Left lung (tissue), 10 donors: Measurements from ENCODE around the gene PBRM1. TPM values are rescaled to one million over a fixed set of nuclear protein-coding genes. Genes with fewer than 3 reads are reported as not detected.

Experiments used
- ATAC-seq: fragments of 200-7000 bp; cut with Tn5 transposase; one replicate; pipeline ENCODE4 v1.9.1; 2020; ENCODE audit warnings: moderate library complexity
- DNase-seq, 4 donors: peaks; one replicate each; pipeline ENCODE4 v3.0.0-alpha.2; 2013 to 2020
- H3K27ac ChIP-seq, 2 donors: fragments of 200-600 bp; sonication (generic) in 1 of 2; one replicate each; pipeline versions ENCODE4 v1.5.0 to v1.8.0; 2020 to 2021
- H3K27me3 ChIP-seq, 2 donors: fragments of 200-600 bp; sonication (generic) in 1 of 2; one replicate each; pipeline versions ENCODE4 v1.5.0 to v1.8.0; 2020 to 2021
- H3K36me3 ChIP-seq, 2 donors: fragments of 200-600 bp; sonication (generic) in 1 of 2; one replicate each; pipeline versions ENCODE4 v1.5.0 to v1.8.0; 2020 to 2021
- H3K4me1 ChIP-seq, 2 donors: fragments of 200-600 bp; one replicate each; pipeline ENCODE4 v1.8.0; 2021
- H3K4me3 ChIP-seq, 2 donors: fragments of 200-600 bp; sonication (generic) in 1 of 2; one replicate each; pipeline versions ENCODE4 v1.5.0 to v1.8.0; 2020 to 2021; ENCODE audit warnings: mild to moderate bottlenecking in 1 of 2
- H3K9me3 ChIP-seq, 2 donors: fragments of 200-600 bp; sonication (generic) in 1 of 2; one replicate each; pipeline versions ENCODE4 v1.5.0 to v1.8.0; 2020 to 2021
- intact Hi-C, 2 donors: fragments of 100-400 bp; cut with DNase I; formaldehyde crosslinking; loops; one replicate each; pipeline versions ENCODE4 v1.11.2 to v1.14.2; 2022
- polyA plus RNA-seq, 6 donors: library from polyadenylated mRNA; unstranded; fragments of 120-200 nt; gene quantifications; one replicate each; pipeline ENCODE4 v1.2.1, GENCODE V29; 2013; ENCODE audit not compliant: insufficient read length in 6 of 6
- total RNA-seq, 2 donors: library from RNA; stranded (reverse); fragmentation: NEBNext Ultra II Directional; extraction: Animal tissue kit (Norgen Biotek cat#: 25700); gene quantifications; one replicate each; pipeline ENCODE4 v1.2.1, GENCODE V29; 2021
- TF ChIP-seq, protein P1 (sequence below), 2 donors: fragments of 200-600 bp; sonication (generic) in 1 of 2; IDR thresholded peaks; one replicate each; pipeline versions ENCODE4 v1.5.0 to v1.8.0; 2021; ENCODE audit warnings: antibody characterized with exemption in 2 of 2
- donor health status: DM: no; HTN: yes; CAD: no.
- donor health status: DM: no; HTN: no; CAD: no.

Gene PBRM1
- total and polyA plus RNA-seq, 8 donors = 62.2 to 79.8 (median 65.8) TPM

DNA sequence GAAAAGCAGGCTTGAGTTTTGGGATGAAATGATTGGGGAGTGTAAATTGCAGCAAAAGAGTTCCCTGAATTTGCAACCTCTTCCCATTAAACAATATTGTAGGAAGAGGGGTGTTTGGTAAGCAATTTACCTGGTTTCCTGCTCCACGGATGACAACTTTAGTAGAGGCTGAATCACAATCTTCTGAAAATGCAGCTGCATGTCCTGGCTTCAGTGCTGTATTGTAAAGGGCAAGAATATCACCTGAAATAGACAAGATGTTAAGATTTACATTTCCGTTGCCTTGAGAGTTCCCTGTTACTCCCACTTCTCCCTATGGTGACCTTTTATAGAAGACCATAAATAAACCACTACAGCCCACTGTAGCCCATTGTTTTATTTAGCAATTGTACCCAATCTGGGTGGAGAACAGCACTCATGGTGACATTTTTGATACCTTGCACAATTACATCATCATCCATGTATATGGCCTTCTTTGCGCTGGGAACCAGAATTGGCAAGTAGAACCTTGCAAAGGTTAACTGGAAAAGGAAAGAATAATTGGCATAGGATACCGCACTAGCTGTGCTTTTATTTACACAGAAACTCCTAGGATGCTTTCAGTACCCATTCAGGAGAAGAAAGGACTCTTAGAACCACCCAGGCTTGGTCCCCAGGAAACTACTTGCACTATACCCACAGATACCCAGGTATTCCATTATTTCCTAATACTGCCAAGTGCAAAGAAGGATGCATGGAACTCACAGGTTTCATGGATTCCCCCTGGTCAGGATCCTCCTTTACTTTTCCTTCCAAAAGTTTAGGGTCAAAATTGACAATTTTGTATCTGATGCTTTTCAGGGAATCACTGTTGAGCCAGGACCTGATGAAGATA, 10.3 kb upstream of the PBRM1 start:
- DNase-seq = no peak
- Histone ChIP-seq H3K4me1 (no peaks in the 10 kb centered on the region), H3K4me3 (no peak overlapping the region), H3K27ac (no peak overlapping the region), H3K36me3 (peaks cover 4 to 88% of the 10 kb centered on the region in 2 donors), H3K27me3 (no peaks in the 10 kb centered on the region), H3K9me3 (no peaks in the 10 kb centered on the region)
- ATAC-seq = no peak
- intact Hi-C loops = no loop called here
- TF ChIP-seq, protein P1, sequence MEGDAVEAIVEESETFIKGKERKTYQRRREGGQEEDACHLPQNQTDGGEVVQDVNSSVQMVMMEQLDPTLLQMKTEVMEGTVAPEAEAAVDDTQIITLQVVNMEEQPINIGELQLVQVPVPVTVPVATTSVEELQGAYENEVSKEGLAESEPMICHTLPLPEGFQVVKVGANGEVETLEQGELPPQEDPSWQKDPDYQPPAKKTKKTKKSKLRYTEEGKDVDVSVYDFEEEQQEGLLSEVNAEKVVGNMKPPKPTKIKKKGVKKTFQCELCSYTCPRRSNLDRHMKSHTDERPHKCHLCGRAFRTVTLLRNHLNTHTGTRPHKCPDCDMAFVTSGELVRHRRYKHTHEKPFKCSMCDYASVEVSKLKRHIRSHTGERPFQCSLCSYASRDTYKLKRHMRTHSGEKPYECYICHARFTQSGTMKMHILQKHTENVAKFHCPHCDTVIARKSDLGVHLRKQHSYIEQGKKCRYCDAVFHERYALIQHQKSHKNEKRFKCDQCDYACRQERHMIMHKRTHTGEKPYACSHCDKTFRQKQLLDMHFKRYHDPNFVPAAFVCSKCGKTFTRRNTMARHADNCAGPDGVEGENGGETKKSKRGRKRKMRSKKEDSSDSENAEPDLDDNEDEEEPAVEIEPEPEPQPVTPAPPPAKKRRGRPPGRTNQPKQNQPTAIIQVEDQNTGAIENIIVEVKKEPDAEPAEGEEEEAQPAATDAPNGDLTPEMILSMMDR (IDR thresholded peaks at IDR 0.05) = no peak

DNA sequence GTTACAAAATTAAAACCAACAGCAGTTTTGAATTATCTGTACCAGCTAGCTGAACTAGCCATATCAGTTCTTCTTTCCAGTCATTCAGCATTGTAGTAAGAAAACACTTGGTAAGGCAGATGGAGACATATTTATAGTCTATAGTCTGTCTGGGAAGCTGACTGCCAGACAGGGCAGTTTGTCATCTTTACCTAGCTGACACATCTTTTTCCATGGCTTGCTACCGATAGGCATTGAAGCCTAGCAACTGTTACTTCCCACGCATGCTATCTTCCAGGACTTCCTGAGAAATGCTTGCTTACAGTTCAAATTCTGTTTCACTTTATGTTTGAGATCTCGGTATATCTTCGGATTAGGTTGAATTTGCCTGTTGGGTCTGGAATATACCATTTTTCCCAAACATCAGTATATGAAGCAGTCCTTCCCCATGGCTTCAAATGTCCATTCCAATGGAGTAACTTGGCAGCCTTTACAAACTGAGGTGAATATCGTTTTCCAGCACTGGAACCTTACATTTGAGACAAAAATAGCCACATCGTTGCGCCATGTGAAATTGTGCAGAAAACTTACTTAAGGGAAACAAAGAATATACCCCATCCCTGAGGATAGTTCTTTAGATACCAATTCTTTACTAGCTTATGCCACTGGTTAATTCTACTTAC, 8.9 kb upstream of the PBRM1 start:
- Histone ChIP-seq H3K27ac (no peak overlapping the region), H3K9me3 (no peaks in the 10 kb centered on the region), H3K4me3 (no peak overlapping the region), H3K4me1 (no peaks in the 10 kb centered on the region), H3K27me3 (no peaks in the 10 kb centered on the region), H3K36me3 (peaks cover 6 to 98% of the 10 kb centered on the region in 2 donors)
- intact Hi-C loops = no loop called here
- TF ChIP-seq, protein P1 (IDR thresholded peaks at IDR 0.05) = no peak
- DNase-seq = no peak
- no peak for ATAC-seq

DNA sequence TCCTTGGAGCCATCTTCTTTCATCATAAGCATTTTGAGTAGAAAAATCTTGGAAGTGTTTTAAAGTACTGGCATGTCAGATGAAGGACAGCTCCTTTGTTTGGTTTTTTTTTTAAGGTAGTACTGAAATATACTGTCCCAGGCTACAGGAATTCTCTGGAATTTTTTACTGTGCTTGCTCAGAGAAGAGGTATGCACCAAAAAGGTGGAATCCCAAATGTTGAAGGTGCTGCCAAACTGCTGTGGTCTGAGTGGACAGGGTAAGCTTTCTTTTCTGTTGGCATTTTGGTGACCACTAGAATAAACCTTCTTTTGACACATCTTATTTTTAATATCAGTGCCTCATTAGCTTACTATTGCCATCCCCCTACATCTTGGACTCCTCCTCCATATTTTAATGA, 7.4 kb upstream of the PBRM1 start:
- H3K27ac ChIP-seq = no peak overlapping the region
- DNase-seq (no peak), ATAC-seq (no peak)
- intact Hi-C loops = no loop called here
- no peak overlapping the region for H3K4me3 ChIP-seq
- H3K36me3 ChIP-seq = peaks cover 12 to 100% of the 10 kb centered on the region in 2 donors
- H3K27me3 ChIP-seq = no peaks in the 10 kb centered on the region
- H3K9me3 ChIP-seq = no peaks in the 10 kb centered on the region
- TF ChIP-seq, protein P1 (IDR thresholded peaks at IDR 0.05) = no peak
- peaks cover 0 to 4% of the 10 kb centered on the region in 2 donors for H3K4me1 ChIP-seq

DNA sequence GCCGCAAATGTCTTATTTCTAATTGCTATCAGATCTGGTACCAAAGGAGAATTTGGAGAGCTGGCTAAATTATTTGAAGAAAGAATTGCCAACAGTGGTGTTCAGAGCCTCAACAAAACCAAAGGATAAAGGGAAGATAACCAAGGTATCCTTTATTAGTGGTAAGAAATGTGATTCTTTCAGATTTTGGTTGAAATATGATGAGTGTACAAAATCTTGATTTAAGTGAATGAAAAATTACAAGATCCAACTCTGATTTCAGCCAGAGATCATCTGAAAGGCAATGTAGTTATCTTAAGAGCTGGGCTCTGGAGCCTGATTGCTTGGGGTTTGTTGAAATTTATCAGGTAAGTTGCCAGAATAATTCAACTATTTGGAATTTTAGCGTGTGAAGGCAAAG, 4.8 kb upstream of the PBRM1 start:
- no peak for ATAC-seq
- Histone ChIP-seq H3K36me3 (peaks cover 12 to 85% of the 10 kb centered on the region in 2 donors), H3K4me1 (peaks cover 7 to 25% of the 10 kb centered on the region in 2 donors), H3K27me3 (no peaks in the 10 kb centered on the region), H3K27ac (no peak overlapping the region), H3K9me3 (no peaks in the 10 kb centered on the region), H3K4me3 (no peak overlapping the region)
- no peak for DNase-seq
- intact Hi-C loops = no loop called here
- TF ChIP-seq, protein P1 (IDR thresholded peaks at IDR 0.05) = no peak

DNA sequence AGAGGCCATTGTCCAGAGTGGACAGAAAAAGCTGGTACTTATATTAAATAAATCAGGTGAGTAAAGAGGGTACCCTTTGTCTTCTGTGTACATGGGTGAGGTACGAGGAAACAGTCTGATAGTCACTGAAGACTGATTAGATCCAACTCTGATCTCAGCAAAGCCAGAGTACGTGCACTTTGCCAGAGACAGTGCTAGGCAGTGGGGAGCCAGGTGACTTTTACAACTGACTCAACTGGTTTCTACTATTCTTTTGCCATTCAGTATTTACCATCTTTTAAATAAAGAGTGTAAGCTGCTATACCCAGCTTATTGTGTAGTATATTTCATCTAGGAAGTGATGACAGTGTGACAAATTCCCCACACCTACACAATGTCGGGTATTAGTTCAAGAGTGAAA, 3.4 kb upstream of the PBRM1 start:
- TF ChIP-seq, protein P1 (IDR thresholded peaks at IDR 0.05) = no peak
- Histone ChIP-seq H3K36me3 (peaks cover 12 to 71% of the 10 kb centered on the region in 2 donors), H3K27ac (no peak overlapping the region), H3K4me3 (no peak overlapping the region), H3K27me3 (no peaks in the 10 kb centered on the region), H3K4me1 (peaks cover 14 to 36% of the 10 kb centered on the region in 2 donors), H3K9me3 (no peaks in the 10 kb centered on the region)
- intact Hi-C loops = no loop called here
- DNase-seq (no peak), ATAC-seq (no peak)
